Inflammatory macrophage treated with lipopolysaccharide for 4 hours (primary cell): Measurements from ENCODE around the gene RRAS2.
"Not testable (repeated sequence)": the region's sequence is repeated elsewhere in the genome, so short reads cannot be mapped to it uniquely, and the experiment has no call there.

Experiments
- DNase-seq: peaks from one replicate; pipeline ENCODE4 v3.0.0-alpha.2; 2020

The RRAS2 gene

GRCh38 chr11:14370496-14370895 is 11.5 kb upstream of the RRAS2 start:
- no peak for DNase-seq

- DNase-seq: no peak
These were observed 10.6 kb upstream of the RRAS2 start for GRCh38 chr11:14369598-14369997.

DNA sequence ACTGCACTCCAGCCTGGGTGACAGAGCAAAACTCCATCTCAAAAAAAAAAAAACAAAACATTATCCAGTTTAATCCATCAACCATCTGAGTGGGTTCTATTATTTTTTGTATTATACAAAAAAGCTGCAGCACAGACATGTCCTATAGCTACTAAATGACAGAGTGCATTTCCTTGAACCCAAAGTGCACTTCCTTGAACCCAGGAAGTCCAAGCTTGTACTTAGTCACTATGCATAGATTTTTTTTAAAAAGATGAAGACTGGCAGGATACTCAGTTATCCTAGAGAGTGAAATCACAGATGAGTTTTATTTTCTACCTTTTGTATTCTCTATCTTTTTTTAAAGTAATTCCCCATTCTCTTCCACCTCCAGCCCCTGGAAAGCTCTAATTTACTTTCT is 8.0 kb upstream of the RRAS2 start:
- DNase-seq: no peak

- no peak for DNase-seq
These were observed 5.3 kb upstream of the RRAS2 start for GRCh38 chr11:14364322-14364721.

- no peak for DNase-seq
These were observed 3.6 kb upstream of the RRAS2 start for GRCh38 chr11:14362611-14363010.

DNA sequence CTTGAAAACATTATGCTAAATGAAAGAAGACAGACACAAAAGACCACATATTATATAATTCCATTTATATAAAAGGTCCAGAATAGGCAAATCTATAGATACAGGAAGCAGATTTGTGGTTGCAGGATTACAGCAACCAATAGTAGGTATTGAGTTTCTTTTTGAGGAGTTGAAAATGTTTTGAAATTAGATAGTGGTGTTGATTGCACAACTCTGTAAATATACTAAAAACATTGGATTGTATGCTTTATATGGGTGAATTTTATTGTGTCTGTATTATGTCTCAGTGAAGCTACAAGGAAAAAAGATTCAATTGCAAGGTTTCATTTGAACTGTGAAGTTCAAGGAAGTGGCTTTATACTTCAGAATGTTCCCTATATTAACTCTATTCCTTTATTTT is 3.0 kb upstream of the RRAS2 start:
- DNase-seq: no peak

DNA sequence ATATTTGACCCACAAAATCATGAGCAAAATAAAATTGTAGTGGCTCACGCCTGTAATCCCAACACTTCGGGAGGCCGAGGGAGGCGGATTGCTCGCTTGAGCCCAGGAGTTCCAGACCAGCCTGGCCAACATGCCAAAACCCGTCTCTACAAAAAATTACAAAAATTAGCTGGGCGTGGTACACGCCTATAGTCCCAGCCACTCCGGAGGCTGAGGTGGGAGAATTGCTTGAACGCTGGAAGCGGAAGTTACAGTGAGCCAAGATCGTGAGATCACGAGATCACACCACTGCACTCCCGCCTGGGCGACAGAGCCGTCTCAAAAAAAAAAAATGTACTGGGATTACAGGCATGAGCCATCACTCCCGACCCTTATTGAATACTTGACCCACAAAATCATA is 2.0 kb upstream of the RRAS2 start:
- no peak for DNase-seq

DNA sequence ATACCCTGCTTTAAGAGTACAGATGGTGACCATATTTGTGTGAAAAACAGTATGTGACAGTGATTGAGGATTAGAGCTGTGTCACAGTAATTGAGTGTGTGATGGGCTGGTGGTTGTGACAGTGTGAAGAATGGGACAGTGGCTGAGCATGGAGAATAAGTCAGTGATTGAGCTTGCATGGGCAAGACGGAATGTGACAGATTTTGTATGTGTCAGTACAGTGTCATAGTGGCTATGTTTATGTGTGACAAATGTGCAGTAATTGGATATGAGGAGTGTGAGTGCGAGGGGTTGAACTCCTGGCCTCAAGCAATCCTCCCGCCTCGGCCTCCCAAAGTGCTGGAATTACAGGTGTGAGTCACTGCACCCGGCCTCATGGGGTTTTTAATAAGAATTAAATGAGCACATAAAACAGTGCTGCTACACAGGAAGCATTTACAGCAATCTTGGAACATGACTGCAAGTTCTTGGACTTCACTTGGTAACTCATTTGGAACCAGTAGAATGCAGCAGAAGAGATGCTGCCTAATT is 583 bp upstream of the RRAS2 start:
- no peak for DNase-seq

- peak; percentile 8 for DNase-seq
These were observed 878 bp downstream of the RRAS2 start for GRCh38 chr11:14357881-14358728.

GRCh38 chr11:14356342-14356741 is 2.6 kb downstream of the RRAS2 start:
- no peak for DNase-seq

DNA sequence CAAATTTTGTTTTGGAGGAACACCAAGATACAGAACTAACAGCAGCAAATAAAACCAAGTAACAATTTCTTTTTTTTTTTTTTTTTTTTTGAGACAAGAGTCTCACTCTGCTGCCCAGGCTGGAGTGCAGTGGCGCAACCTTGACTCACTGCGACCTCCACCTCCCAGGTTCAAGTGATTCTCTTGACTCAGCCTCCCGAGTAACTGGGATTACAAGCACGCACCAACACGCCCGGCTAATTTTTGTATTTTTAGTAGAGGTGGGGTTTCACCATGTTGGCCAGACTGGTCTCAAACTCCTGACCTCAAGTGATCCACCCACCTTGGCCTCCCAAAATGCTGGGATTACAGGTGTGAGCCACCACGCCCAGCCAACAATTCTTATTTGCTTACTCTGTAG is 4.4 kb downstream of the RRAS2 start:
- not testable (repeated sequence) for DNase-seq

DNA sequence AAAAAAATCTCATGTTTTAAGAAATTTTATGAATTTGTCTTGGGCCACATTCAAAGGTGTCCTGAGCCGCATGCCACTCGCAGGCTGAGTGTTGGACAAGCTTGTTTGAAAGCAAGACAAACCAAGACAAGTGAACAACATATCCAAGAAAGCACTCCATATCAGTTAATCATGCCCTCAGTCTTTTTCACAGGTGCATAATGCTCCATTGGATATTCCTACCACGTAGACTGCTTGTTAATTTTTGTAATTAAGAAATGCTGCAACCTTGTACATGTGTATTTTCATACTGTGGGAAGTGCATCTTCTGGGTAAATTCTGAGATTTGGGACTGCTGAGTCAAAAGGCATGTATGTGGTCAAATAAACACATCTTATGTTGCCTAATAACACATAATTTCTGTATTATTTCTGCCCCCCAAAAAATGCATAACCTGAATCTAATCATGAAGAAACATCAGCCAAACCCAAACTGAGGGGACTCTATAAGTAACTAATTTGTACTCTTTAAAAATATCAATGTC is 8.2 kb downstream of the RRAS2 start:
- no peak for DNase-seq

GRCh38 chr11:14350215-14350614 is 8.8 kb downstream of the RRAS2 start:
- DNase-seq: no peak

- no peak for DNase-seq
These were observed 11.0 kb downstream of the RRAS2 start for GRCh38 chr11:14347991-14348390.

- DNase-seq: no peak
These were observed 11.5 kb downstream of the RRAS2 start for GRCh38 chr11:14347494-14347893.

GRCh38 chr11:14346303-14346955 is 12.6 kb downstream of the RRAS2 start:
- DNase-seq: no peak

- no peak for DNase-seq
These were observed 13.3 kb downstream of the RRAS2 start for GRCh38 chr11:14345668-14346067.

DNA sequence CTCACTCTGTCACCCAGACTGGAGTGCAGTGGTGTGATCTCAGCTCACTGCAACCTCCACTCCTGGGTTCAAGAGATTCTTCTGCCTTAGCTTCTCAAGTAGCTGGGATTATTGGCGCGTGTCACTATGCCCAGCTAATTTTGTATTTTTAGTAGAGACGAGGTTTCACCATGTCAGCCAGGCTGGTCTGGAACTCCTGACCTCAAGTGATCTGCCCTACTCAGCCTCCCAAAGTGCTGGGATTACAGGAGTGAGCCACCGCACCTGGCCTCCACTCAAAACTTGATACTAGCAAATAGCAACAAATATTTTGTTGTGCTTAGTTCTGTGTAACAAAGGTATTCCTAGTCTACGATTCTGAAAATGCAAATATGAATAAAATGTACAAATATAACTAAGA is 14.0 kb downstream of the RRAS2 start:
- not testable (repeated sequence) for DNase-seq

- no peak for DNase-seq
These were observed 16.1 kb downstream of the RRAS2 start for GRCh38 chr11:14342906-14343305.

GRCh38 chr11:14341968-14342367 is 17.0 kb downstream of the RRAS2 start:
- no peak for DNase-seq

- DNase-seq: no peak
These were observed 18.3 kb downstream of the RRAS2 start for GRCh38 chr11:14340721-14341120.

DNA sequence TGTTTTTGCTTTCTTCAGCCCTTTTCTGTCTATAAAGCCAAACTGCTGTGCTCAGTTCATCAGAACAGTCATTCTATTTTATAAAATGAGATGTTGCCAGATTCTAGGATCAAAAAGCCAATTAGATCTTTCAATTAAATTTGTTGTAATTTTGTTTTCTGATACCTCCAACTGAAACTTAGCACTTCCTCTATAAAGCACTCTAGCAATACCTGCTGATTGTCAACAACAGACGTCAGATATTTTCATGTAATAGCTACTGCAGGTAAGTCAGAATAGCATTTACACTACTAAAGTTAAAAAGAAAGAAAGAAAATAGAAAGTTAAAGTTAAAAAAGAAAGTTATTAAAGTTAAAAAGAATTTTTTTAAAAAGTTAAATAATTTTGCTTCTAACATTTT is 19.6 kb downstream of the RRAS2 start:
- DNase-seq: no peak

DNA sequence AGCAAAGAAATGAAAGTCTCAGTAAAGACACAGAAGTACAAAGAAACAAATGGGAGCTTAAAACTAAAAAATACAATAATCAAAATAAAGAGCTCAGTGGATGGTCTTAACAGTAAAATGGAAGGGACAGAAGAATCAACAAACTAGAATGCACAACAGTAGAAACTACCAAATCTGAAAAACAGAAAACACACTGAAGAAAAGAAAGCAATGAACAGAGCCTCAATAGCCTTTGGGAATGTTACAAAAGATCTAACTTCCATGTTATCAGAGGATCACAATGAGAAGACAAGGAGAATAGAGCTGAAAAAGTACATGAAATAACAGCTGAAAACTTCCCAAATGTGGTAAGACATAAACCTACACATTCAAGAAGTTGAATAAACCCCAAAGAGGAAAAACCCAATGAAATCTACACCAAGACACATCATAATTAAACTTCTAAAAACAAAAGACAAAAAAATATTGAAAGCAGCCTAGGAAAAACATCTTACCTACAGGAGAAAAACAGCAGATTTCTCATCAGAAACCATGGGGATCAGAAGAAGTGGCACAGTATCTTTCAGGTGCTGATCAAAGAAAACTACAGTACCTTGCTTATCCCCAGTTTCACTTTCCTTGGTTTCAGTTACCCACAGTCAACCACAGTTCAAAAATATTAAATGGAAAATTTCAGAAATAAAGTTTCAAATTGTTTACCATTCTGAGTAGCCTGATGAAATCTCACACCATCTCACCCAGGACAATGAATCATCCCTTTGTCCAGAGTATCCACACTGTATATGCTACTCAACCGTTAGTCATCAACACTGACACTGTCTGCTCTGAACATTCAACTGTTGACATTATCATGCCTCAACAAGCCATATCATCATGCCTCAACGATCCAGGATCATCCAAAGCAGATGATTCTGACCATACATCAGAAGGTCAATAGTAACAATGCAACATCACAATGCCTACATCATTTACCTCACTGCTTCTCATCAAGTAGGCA is 22.2 kb downstream of the RRAS2 start:
- peak; percentile 83 for DNase-seq
